Vagina (tissue), 2 donors: ENCODE measurements around the gene SP7.

ENCODE experiments used
- CTCF ChIP-seq, 3 experiments: fragments of 450-650 bp in 2 of 3; fragments of 200-600 bp in 1 of 3; sonication (generic) in 1 of 3; IDR thresholded peaks; one replicate each; pipeline ENCODE4 v1.5.1; 2017 to 2019; ENCODE audit warnings: antibody characterized with exemption in 3 of 3, mild to moderate bottlenecking in 2 of 3, moderate library complexity in 2 of 3
- POLR2AphosphoS5 ChIP-seq, 2 donors: sonication (generic); formaldehyde crosslinking; IDR thresholded peaks; one replicate each; pipeline ENCODE4 v1.9.0; 2017; ENCODE audit warnings: antibody characterized with exemption in 2 of 2, mild to moderate bottlenecking in 2 of 2, low read depth in 1 of 2; ENCODE audit not compliant: insufficient read depth in 1 of 2

DNA sequence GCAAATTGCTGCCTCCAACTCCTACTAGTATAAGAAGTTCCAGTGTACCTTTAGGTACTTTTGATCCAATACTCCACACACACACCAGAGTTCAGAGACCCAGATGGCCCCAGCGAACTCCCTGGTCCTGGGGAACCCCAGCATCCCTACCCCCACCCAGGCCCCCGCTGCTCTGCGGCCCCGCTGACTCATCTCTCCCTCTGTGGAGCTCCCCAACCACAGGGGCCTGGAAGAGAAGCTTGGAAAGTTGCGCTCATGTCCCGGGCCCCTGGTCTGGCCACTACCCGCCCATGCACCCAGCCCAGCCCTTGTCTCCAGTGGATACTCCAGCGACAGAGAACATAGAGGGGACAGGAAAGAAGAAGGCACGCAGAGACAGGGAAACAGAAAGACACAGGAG lies 4.2 kb upstream of the SP7 start:
- TF ChIP-seq CTCF (IDR thresholded peaks at IDR 0.05) (no peak), POLR2AphosphoS5 (IDR thresholded peaks at IDR 0.05; ENCODE audit: insufficient read depth in 1 of 2, low read depth in 1 of 2) (no peak)
